Psoas muscle (tissue), 8 donors: Measurements from ENCODE around the gene C10orf105. TPM values are rescaled to one million over a fixed set of nuclear protein-coding genes. Genes with fewer than 3 reads are reported as not detected.

ENCODE experiments used
- ATAC-seq, 4 donors: fragments of 200-7000 bp; cut with Tn5 transposase; one replicate each; pipeline ENCODE4 v1.9.1; 2020; ENCODE audit warnings: moderate library complexity in 3 of 4, mild to moderate bottlenecking in 2 of 4
- DNase-seq, 2 donors: peaks; one replicate each; pipeline ENCODE4 v3.0.0-alpha.2; 2020
- H3K27ac ChIP-seq: fragments of 200-600 bp; one replicate; pipeline ENCODE4 v1.8.0; 2022
- H3K27me3 ChIP-seq, 3 donors: fragments of 200-600 bp in 1 of 3; one replicate each; pipeline versions ENCODE4 v1.6.1 to v1.8.0; 2013 to 2022; ENCODE audit warnings: low read length in 2 of 3, mild to moderate bottlenecking in 2 of 3, moderate library complexity in 1 of 3; ENCODE audit not compliant: insufficient read depth in 3 of 3
- H3K36me3 ChIP-seq, 2 donors: fragments of 200-600 bp in 1 of 2; one replicate each; pipeline versions ENCODE4 v1.6.1 to v1.8.0; 2013 to 2022; ENCODE audit warnings: low read depth in 1 of 2, mild to moderate bottlenecking in 1 of 2, moderate library complexity in 1 of 2; ENCODE audit not compliant: insufficient read depth in 1 of 2
- H3K4me1 ChIP-seq: fragments of 200-600 bp; one replicate; pipeline ENCODE4 v1.8.0; 2022
- H3K4me3 ChIP-seq: fragments of 200-600 bp; one replicate; pipeline ENCODE4 v1.8.0; 2022; ENCODE audit warnings: mild to moderate bottlenecking
- H3K9me3 ChIP-seq: fragments of 200-600 bp; one replicate; pipeline ENCODE4 v1.8.0; 2022
- whole genome bisulfite sequencing, 3 donors: extraction: QIAGEN DNeasy Blood & Tissue Kit; methylation state at CpG; one replicate each; pipeline versions ENCODE4 v1.1.6 to v1.1.7; 2013; 5-methylcytosine and 5-hydroxymethylcytosine counted together
- intact Hi-C, 2 donors: fragments of 100-400 bp; cut with DNase I; formaldehyde crosslinking; loops; one replicate each; pipeline versions ENCODE4 v1.11.0 to v1.14.2; 2022
- polyA plus RNA-seq, 3 donors: library from polyadenylated mRNA; stranded (reverse); fragments of 200-250 nt; gene quantifications; one replicate each; pipeline ENCODE4 v1.2.3, GENCODE V29; 2013
- total RNA-seq, 4 donors: library from RNA; stranded (reverse); fragmentation: NEBNext Ultra II Directional in 2 of 4; extraction: Animal tissue kit (Norgen Biotek cat#: 25700) in 2 of 4; gene quantifications; one replicate each; pipeline versions ENCODE4 v1.2.1 to v1.2.4, GENCODE V29; 2021 to 2023
- TF ChIP-seq, protein P1 (sequence below): fragments of 200-600 bp; IDR thresholded peaks from one replicate; pipeline ENCODE4 v1.8.0; 2022; ENCODE audit warnings: antibody characterized with exemption
- donor health status: healthy with polysubstance abuse.
- donor health status: DM: no; HTN: no; CAD: no; lungs with moderate emphysema.
- donor health status: Bipolar disorder and iron deficiency.
- donor health status: healthy.
- donor health status: DM: yes; HTN: yes; CAD: no.
- donor health status: DM: no; HTN: no; CAD: no.
- donor health status: DM: no; HTN: no; CAD: no.
- donor health status: DM: yes; HTN: yes; CAD: no.

Gene C10orf105
- total and polyA plus RNA-seq, 7 donors: 0.01 to 0.03 (median 0.03) TPM; not detected in 4

DNA sequence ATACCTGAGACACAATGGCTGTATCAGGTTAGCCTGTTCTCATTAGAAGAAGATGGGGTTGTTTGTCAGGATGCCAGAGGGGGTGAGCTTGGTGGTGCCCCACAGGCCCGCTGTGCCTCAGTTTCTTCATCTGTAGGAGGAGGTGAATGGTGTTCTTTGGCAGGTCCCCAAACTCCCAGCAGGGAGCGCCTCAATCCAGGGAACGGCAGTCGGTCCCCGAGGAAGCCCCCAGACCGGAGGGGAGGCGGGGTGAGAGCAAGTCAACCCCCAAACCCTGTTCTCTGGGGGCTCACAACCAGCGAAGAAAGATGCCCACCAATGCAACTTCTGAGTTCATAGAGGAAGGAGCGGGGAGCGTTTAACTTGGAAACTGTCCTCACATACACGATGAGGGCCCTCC, 16.0 kb downstream of the C10orf105 start:
- no peak overlapping the region for H3K4me3 ChIP-seq
- no peaks in the 10 kb centered on the region for H3K36me3 ChIP-seq
- H3K9me3 ChIP-seq: no peaks in the 10 kb centered on the region
- ATAC-seq: no peak
- no peak for DNase-seq
- intact Hi-C loops: no loop called here
- no peaks in the 10 kb centered on the region for H3K27me3 ChIP-seq
- no peak overlapping the region for H3K27ac ChIP-seq
- TF ChIP-seq, protein P1, sequence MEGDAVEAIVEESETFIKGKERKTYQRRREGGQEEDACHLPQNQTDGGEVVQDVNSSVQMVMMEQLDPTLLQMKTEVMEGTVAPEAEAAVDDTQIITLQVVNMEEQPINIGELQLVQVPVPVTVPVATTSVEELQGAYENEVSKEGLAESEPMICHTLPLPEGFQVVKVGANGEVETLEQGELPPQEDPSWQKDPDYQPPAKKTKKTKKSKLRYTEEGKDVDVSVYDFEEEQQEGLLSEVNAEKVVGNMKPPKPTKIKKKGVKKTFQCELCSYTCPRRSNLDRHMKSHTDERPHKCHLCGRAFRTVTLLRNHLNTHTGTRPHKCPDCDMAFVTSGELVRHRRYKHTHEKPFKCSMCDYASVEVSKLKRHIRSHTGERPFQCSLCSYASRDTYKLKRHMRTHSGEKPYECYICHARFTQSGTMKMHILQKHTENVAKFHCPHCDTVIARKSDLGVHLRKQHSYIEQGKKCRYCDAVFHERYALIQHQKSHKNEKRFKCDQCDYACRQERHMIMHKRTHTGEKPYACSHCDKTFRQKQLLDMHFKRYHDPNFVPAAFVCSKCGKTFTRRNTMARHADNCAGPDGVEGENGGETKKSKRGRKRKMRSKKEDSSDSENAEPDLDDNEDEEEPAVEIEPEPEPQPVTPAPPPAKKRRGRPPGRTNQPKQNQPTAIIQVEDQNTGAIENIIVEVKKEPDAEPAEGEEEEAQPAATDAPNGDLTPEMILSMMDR: no peak
- H3K4me1 ChIP-seq: peaks cover 8% of the 10 kb centered on the region
- 84 to 90% (median 85%) methylated on average over 11 of the region's 11 CpGs for WGBS, 3 donors

DNA sequence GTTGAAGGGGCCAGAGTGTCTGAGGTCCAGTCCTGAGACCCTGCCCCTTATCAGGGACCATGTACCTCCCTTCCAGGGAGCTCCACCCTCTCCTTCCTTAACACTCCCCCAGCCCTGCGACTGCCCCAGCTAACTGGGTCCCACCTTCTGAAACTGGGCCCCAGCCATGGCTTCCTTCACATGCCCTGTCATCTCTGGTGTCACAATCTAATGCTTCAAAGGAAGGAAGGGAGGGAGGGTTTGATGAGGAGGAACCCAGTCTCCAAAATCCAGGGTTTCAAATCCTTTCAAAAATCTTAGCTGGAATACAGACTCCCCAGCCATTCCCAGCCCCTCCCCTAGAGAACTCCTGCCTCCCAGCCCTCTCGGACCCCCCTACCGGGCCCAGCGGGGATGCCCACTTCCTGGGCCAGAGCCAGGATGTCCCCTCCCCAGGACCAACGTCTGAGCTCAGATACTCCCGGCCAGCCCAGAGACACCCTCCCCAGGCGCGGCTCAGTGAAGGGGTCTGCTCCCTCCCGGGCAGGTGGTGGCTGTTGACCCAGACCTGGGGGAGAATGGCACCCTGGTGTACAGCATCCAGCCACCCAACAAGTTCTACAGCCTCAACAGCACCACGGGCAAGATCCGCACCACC, 18.0 kb downstream of the C10orf105 start:
- DNase-seq (no peak), ATAC-seq (no peak)
- H3K27me3 ChIP-seq: no peaks in the 10 kb centered on the region
- intact Hi-C loops: no loop called here
- TF ChIP-seq, protein P1: no peak
- no peak overlapping the region for H3K27ac ChIP-seq
- no peak overlapping the region for H3K4me3 ChIP-seq
- 81 to 84% (median 82%) methylated on average over 11 of the region's 11 CpGs for WGBS, 3 donors
- peaks cover 8% of the 10 kb centered on the region for H3K4me1 ChIP-seq
- H3K36me3 ChIP-seq: no peaks in the 10 kb centered on the region
- no peaks in the 10 kb centered on the region for H3K9me3 ChIP-seq

DNA sequence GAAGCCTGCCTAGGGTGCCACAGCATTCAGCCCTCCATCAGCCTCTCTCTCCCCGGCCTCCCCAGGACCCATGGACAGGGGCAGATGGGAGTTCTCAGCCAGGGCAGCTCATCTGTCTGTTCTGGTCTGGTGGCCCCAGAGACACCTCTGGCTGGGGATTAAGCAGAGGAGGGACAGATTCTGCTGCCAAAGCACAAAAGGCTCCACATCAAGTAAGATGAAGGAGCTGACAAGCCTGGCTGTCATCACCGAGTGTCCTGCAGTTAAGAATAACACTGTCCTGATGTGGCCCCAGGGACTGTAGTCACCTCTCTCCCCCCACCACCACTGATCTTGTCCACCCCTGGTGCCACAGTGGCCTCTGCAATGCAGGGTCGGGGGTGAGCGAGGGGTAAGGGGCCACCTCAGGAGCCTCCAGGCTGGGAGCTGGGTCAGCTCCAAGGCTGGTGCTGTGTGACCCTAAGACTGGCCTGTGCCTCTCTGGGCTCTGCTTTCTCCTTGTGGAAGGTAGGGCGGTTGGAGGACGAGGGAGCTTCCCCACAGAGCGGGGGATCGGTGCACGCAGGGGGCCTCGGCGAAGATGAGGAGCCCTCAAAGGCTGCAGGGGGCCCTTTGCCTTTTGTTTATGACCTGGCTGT, 18.7 kb downstream of the C10orf105 start:
- Histone ChIP-seq H3K36me3 (no peaks in the 10 kb centered on the region), H3K27me3 (peaks cover 0 to 2% (median 0%) of the 10 kb centered on the region in 3 donors), H3K27ac (no peak overlapping the region), H3K4me1 (peaks cover 11% of the 10 kb centered on the region), H3K4me3 (no peak overlapping the region), H3K9me3 (no peaks in the 10 kb centered on the region)
- TF ChIP-seq, protein P1: no peak
- 75 to 77% (median 76%) methylated on average over 11 of the region's 11 CpGs for WGBS, 3 donors
- DNase-seq (peak in 1 of 2 donors; percentile 47), ATAC-seq (peak; percentile 37 to 83 (median 73))
- intact Hi-C loops: no loop called here

- no peaks in the 10 kb centered on the region for H3K9me3 ChIP-seq
- peaks cover 11% of the 10 kb centered on the region for H3K4me1 ChIP-seq
- 89 to 91% (median 90%) methylated on average over 5 of the region's 5 CpGs for WGBS, 3 donors
- DNase-seq (no peak), ATAC-seq (no peak)
- intact Hi-C loops: loop anchor here in 1 of 2 donors (5.0 kb wide), 2 partner anchors 74 to 114 kb away; partner anchors contain the start of gene VSIR
- H3K4me3 ChIP-seq: no peak overlapping the region
- no peaks in the 10 kb centered on the region for H3K36me3 ChIP-seq
- TF ChIP-seq, protein P1: no peak
- H3K27me3 ChIP-seq: peaks cover 0 to 2% (median 0%) of the 10 kb centered on the region in 3 donors
- no peak overlapping the region for H3K27ac ChIP-seq
Observed at GRCh38 chr10:71698737-71699136, 20.8 kb downstream of the C10orf105 start.
